ENCODE measurements around the gene DYNLT2. TPM values are rescaled to one million over a fixed set of nuclear protein-coding genes. Genes with fewer than 3 reads are reported as not detected.
A peak's percentile ranks its signal among the peaks of the same experiment; 100 is the strongest.

DYNLT2 gene
- total RNA-seq, 1 donor = 1.7 TPM

DNA sequence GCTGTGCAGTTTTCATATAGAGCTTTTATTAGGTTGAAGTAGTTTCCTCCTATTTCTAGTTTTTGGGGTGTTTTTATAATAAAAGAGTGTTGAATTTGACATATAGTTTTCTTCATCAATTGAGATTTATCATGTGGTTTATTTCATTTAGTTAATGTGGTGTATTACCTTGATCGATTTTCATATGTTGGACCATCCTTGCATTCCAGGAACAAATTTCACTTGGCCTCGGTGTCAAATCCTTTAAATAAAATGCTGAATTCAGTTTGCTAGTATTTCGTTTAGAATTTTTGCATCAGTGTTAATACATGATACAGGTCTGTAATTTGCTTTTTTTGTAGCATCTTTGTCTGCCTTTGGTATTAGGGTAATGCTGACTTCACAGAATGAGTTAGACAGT, 6.0 kb downstream of the DYNLT2 start:
- no peak overlapping the region for H3K4me3 ChIP-seq (ENCODE audit: low read depth, low read length)
- TF ChIP-seq, protein P1, sequence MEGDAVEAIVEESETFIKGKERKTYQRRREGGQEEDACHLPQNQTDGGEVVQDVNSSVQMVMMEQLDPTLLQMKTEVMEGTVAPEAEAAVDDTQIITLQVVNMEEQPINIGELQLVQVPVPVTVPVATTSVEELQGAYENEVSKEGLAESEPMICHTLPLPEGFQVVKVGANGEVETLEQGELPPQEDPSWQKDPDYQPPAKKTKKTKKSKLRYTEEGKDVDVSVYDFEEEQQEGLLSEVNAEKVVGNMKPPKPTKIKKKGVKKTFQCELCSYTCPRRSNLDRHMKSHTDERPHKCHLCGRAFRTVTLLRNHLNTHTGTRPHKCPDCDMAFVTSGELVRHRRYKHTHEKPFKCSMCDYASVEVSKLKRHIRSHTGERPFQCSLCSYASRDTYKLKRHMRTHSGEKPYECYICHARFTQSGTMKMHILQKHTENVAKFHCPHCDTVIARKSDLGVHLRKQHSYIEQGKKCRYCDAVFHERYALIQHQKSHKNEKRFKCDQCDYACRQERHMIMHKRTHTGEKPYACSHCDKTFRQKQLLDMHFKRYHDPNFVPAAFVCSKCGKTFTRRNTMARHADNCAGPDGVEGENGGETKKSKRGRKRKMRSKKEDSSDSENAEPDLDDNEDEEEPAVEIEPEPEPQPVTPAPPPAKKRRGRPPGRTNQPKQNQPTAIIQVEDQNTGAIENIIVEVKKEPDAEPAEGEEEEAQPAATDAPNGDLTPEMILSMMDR (IDR thresholded peaks at IDR 0.05; ENCODE audit: insufficient read depth, low read length) = no peak
- DNase-seq (ENCODE audit: low read depth) = no peak

DNA sequence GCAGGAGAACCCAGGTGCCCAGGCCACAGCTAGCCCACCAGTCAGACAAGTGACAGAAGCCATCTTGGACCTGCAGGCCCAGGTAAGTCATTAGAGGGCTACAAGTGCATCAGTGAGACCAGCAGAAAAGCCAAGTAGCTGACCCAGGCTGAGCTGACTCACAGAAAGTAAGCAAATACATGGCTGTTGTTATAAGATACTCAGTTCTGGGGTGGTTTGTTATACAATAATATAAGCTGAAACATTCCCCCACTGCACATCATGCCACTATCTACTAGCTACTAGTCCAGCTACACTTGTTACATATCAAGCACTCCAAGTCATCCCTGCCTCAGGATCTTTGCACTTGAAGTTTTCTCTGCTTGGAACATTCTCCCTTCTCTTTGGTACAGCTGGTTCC, 10.0 kb downstream of the DYNLT2 start:
- no peak for DNase-seq (ENCODE audit: low read depth)
- TF ChIP-seq, protein P1 (IDR thresholded peaks at IDR 0.05; ENCODE audit: insufficient read depth, low read length) = no peak
- no peak overlapping the region for H3K4me3 ChIP-seq (ENCODE audit: low read depth, low read length)

DNA sequence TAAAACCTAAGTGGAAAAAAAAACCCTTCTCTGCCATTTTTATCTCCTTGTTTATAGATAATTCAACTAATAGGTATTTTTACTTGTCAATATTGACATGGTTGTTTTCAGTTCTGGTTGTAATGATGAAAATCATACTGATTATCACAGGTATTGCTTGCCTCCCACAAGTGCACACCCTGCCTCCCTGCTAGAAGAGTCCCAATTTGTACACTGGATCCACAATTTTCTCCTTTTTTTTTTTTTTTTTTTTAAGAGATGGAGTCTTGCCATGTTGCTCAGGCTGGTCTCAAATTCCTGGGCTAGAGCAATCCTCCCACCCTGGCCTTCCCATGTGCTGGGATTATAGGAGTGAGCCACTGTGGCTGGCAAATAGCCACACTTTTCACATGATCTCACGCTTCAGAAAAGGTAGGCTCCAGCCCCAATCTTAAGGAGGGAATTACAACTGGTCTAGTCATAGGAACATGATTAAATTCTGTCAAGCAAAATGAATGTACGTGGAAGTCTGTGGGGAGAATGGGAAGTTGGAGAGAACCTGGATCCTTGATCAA, 12.3 kb downstream of the DYNLT2 start:
- no peak overlapping the region for H3K4me3 ChIP-seq (ENCODE audit: low read depth, low read length)
- TF ChIP-seq, protein P1 (IDR thresholded peaks at IDR 0.05; ENCODE audit: insufficient read depth, low read length) = no peak
- DNase-seq (ENCODE audit: low read depth) = no peak

DNA sequence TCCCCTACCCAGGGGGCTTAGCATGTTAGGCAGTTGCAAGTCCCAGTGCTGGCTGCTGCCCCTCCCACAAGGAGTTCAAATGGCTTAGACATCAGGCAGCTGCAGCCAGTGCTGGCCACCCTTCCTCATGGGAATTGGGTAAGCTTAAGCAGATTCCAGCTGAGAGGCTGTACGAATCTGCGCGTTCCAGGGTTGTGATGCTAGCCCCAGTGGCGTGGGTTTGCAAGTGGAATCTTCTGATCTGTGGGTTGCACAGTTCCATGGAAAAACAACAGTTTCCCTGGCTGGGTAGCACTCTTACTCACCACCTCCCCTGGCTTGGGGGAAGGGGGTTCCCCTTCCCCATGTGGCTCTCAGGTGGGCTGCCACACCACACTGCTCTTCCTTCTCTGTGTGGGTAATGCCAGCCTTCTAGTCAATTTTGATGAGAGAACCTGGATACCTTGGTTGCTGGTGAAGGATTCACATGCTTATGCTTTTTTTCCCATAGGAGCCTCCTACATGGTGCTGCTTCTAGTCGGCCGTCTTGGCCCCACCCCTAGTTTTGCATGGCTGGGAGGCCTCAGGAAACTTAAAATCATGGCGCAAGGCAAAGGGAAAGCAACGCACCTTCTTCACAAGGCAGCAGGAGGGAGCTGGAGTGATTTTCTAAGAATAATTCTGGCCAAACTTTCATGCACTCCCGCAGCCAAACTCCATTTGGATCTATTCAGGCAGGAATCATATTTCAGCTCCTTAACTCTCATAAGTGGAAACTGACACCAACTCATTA, 13.0 kb downstream of the DYNLT2 start:
- TF ChIP-seq, protein P1 (IDR thresholded peaks at IDR 0.05; ENCODE audit: insufficient read depth, low read length) = peak; percentile 1
- H3K4me3 ChIP-seq (ENCODE audit: low read depth, low read length) = no peak overlapping the region
- DNase-seq (ENCODE audit: low read depth) = peak; percentile 46

DNA sequence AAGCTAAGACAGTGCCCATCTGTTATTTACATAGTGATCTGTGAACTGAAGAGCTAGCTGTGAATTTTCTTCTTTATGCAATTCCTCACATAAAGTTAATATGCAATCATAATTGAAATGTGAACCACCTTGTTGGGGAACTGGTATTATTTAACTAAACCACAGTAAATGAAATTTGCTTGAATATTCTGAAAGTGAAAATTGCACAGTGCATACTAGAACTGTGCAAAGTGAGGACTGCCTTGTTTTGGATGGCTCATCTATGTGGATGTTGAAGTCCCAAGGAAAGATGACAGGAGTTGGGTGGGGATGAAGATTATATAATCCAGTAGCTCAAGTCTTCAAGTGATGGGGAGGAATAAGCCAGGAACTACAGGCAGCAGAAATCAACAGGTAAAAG, 21.4 kb downstream of the DYNLT2 start:
- no peak overlapping the region for H3K4me3 ChIP-seq (ENCODE audit: low read depth, low read length)
- no peak for DNase-seq (ENCODE audit: low read depth)
- TF ChIP-seq, protein P1 (IDR thresholded peaks at IDR 0.05; ENCODE audit: insufficient read depth, low read length) = no peak

DNA sequence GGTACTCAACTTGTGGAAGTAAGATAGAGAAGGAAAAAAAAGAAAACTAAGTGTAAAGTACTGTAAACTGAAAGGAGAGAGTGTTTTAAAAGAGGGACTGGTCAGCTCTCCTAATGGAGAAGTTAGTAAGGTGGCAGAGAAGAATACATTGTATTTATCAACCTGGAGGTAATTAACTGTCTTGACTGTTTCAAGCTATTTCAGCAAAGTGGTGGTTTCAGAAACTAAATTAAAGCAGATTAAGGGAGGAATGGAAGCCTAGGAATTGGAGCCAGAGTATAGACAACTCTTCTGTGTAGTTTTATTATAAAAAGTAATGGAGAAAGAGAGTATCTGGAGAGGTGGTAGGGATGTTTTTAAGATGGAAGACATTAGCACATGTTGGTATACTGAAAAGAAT, 24.4 kb downstream of the DYNLT2 start:
- TF ChIP-seq, protein P1 (IDR thresholded peaks at IDR 0.05; ENCODE audit: insufficient read depth, low read length) = no peak
- no peak overlapping the region for H3K4me3 ChIP-seq (ENCODE audit: low read depth, low read length)
- no peak for DNase-seq (ENCODE audit: low read depth)

Measured in fibroblast of the aortic adventitia (primary cell).